GM12878 (cell line): ENCODE data around the gene MGAT1. TPM values are rescaled to one million over a fixed set of nuclear protein-coding genes. Genes with fewer than 3 reads are reported as not detected.

Experiments
- ATAC-seq: fragments of 200-7000 bp; cut with Tn5 transposase; 3 replicates; pipeline ENCODE4 v1.9.1; 2020; ENCODE audit warnings: mild to moderate bottlenecking, moderate library complexity
- BruUV-seq: library from RNA; stranded (reverse); fragments of 400-500 nt; replicated peaks from 2 replicates; lab custom pipeline; 2021; lab: Mats Ljungman, UMichigan
- CTCF ChIA-PET: fragments of 300-600 bp; sonication (Branson Sonifier 250); formaldehyde crosslinking; extraction: SDS; loops from one replicate; lab custom pipeline; 2021; ENCODE audit warnings: inconsistent platforms; lab: Yijun Ruan, JAX
- POLR2A ChIA-PET: fragments of 350-600 bp; formaldehyde crosslinking; extraction: SDS; loops from one replicate; lab custom pipeline; 2021; ENCODE audit warnings: inconsistent platforms; lab: Charles Lee
- RAD21 ChIA-PET: fragments of 300-600 bp; sonication (Branson Sonifier 250); formaldehyde crosslinking; loops from one replicate; lab custom pipeline; 2023; ENCODE audit warnings: antibody characterized with exemption; ENCODE audit not compliant: unreplicated experiment; lab: Charles Lee
- SMC1A ChIA-PET: fragments of 300-600 bp; sonication (Branson Sonifier 250); formaldehyde crosslinking; loops from one replicate; lab custom pipeline; 2023; ENCODE audit not compliant: unreplicated experiment, uncharacterized antibody; lab: Charles Lee
- DNase-seq: peaks from one replicate; pipeline ENCODE4 v3.0.0-alpha.2; 2011; ENCODE audit warnings: low read depth, low spot score
- FAIRE-seq: peaks from 3 replicates; lab custom pipeline; 2011; peaks lifted over from hg19 to GRCh38; lab: Jason Lieb, UNC
- H2AFZ ChIP-seq: 2 replicates; pipeline ENCODE4 v1.6.0; 2011; ENCODE audit warnings: low read depth, low read length, control low read depth; ENCODE audit not compliant: control insufficient read depth
- H3K27ac ChIP-seq: 2 replicates; pipeline ENCODE4 v1.5.1; 2011; ENCODE audit warnings: control low read depth; ENCODE audit not compliant: control insufficient read depth, insufficient read depth
- H3K27me3 ChIP-seq, 2 experiments: replicated peaks in 1 of 2; 2 replicates each; pipeline versions ENCODE4 v1.6.0 to v1.6.1; 2011; ENCODE audit warnings: low read length in 1 of 2; ENCODE audit not compliant: control insufficient read depth in 2 of 2, insufficient read depth in 2 of 2
- H3K36me3 ChIP-seq, 2 experiments: 2 replicates each; pipeline ENCODE4 v1.5.1; 2011; ENCODE audit warnings: low read length in 1 of 2; ENCODE audit not compliant: control insufficient read depth in 2 of 2, insufficient read depth in 2 of 2
- H3K4me1 ChIP-seq: 2 replicates; pipeline ENCODE4 v1.6.1; 2011; ENCODE audit warnings: mild to moderate bottlenecking, low read length, moderate library complexity, mixed read lengths; ENCODE audit not compliant: control insufficient read depth, insufficient read depth
- H3K4me2 ChIP-seq: 2 replicates; pipeline ENCODE4 v1.6.0; 2011; ENCODE audit warnings: control low read depth; ENCODE audit not compliant: control insufficient read depth, insufficient read depth
- H3K4me3 ChIP-seq: fragments of 200-600 bp; sonication (generic); 2 replicates; pipeline ENCODE4 v1.5.1; 2016
- H3K79me2 ChIP-seq: 2 replicates; pipeline ENCODE4 v1.6.0; 2011; ENCODE audit warnings: low read length; ENCODE audit not compliant: control insufficient read depth, insufficient read depth
- H3K9ac ChIP-seq: 2 replicates; pipeline ENCODE4 v1.8.0; 2011; ENCODE audit warnings: low read length, control low read depth, mixed read lengths; ENCODE audit not compliant: control insufficient read depth, insufficient read depth
- H3K9me3 ChIP-seq: replicated peaks from 3 replicates; pipeline ENCODE4 v1.5.1; 2011; ENCODE audit warnings: mild to moderate bottlenecking, low read length; ENCODE audit not compliant: control insufficient read depth, insufficient read depth
- H4K20me1 ChIP-seq: 2 replicates; pipeline ENCODE4 v1.6.0; 2011; ENCODE audit not compliant: control insufficient read depth, insufficient read depth
- FOXK2 ChIP-seq: fragments of 450-650 bp; IDR thresholded peaks from 2 replicates; pipeline ENCODE4 v1.6.1; 2017; ENCODE audit warnings: mild to moderate bottlenecking, moderate library complexity
- IKZF1 ChIP-seq: fragments of 450-650 bp; conservative IDR thresholded peaks from 2 replicates; pipeline ENCODE4 v1.6.1; 2017; ENCODE audit warnings: antibody characterized with exemption, mild to moderate bottlenecking
- IRF4 ChIP-seq: IDR thresholded peaks from 2 replicates; pipeline ENCODE4 v1.6.1; 2011; ENCODE audit warnings: low read depth, low read length
- KAT2A ChIP-seq: conservative IDR thresholded peaks from 2 replicates; pipeline ENCODE4 v1.6.1; 2011; ENCODE audit warnings: low read depth, low read length; ENCODE audit not compliant: control insufficient read depth
- LARP7 ChIP-seq: fragments of 450-650 bp; IDR thresholded peaks from 2 replicates; pipeline ENCODE4 v1.6.1; 2017; ENCODE audit warnings: mild to moderate bottlenecking
- MEF2B ChIP-seq: fragments of 450-650 bp; IDR thresholded peaks from 2 replicates; pipeline ENCODE4 v1.6.1; 2018; ENCODE audit warnings: mild to moderate bottlenecking, moderate library complexity; ENCODE audit not compliant: partially characterized antibody, poor library complexity, severe bottlenecking
- PAX5 ChIP-seq: IDR thresholded peaks from 2 replicates; pipeline ENCODE4 v1.6.1; 2011; ENCODE audit warnings: low read depth, low read length, borderline replicate concordance
- SMARCA5 ChIP-seq: fragments of 450-650 bp; IDR thresholded peaks from 2 replicates; pipeline ENCODE4 v1.6.1; 2017; ENCODE audit warnings: mild to moderate bottlenecking
- ZBED1 ChIP-seq: IDR thresholded peaks from 2 replicates; pipeline ENCODE4 v1.6.1; 2016; ENCODE audit warnings: borderline replicate concordance
- WGBS: methylation state at CpG from one replicate; pipeline ENCODE4 v1.1.6; 2016; ENCODE audit warnings: low lambda C conversion rate; ENCODE audit not compliant: insufficient replicate concordance, insufficient coverage; ENCODE audit errors: missing lambda C conversion rate; 5-methylcytosine and 5-hydroxymethylcytosine counted together
- in situ Hi-C: fragments of 300-500 bp; cut with MboI; formaldehyde crosslinking; loops from 9 replicates; pipeline ENCODE4 v1.14.3; 2018; ENCODE audit warnings: mixed read lengths
- intact Hi-C: fragments of 100-400 bp; cut with micrococcal nuclease; formaldehyde crosslinking; loops from one replicate; pipeline ENCODE4 v1.14.2; 2022; ENCODE audit not compliant: unreplicated experiment
- polyA plus RNA-seq, 11 experiments: library from polyadenylated mRNA; depleted of rRNA in 4 of 11; unstranded in 6 of 11; stranded (reverse) in 5 of 11; fragments of >200 nt; fragmentation: Nextera tagmentation in 4 of 11; fragmentation: Illumina TruSeq in 1 of 11; extraction: Ambion mirVana in 4 of 11; extraction: Trizol in 1 of 11; gene quantifications; 1 replicate in 1 of 11; 2 replicates in 10 of 11; pipeline versions ENCODE4 v1.2.1 to v1.2.3, GENCODE V29; 2011 to 2016; ENCODE audit warnings: inconsistent platforms in 2 of 11, missing spikeins in 2 of 11, low read depth in 1 of 11
- total RNA-seq, 4 experiments: library from RNA; depleted of rRNA in 3 of 4; stranded (reverse); fragments of >200 nt in 3 of 4; fragmentation: Illumina TruSeq in 1 of 4; extraction: Trizol in 1 of 4; gene quantifications; 2 replicates each; pipeline versions ENCODE4 v1.2.1 to v1.2.3, GENCODE V29; 2013 to 2021
- TF ChIP-seq, protein P1 (sequence below): fragments of 450-650 bp; IDR thresholded peaks from 2 replicates; pipeline ENCODE4 v1.6.1; 2016; ENCODE audit warnings: mild to moderate bottlenecking
- TF ChIP-seq, protein P2 (sequence below): IDR thresholded peaks from 2 replicates; pipeline ENCODE4 v1.6.1; 2012; ENCODE audit warnings: improper control_type of control experiment, low read depth, low read length; ENCODE audit not compliant: insufficient replicate concordance

MGAT1 gene
- total and polyA plus RNA-seq, 10 of the 15 experiments (the other 5 are each of a cell fraction or from before 2014, with no cell fraction given) = 3.1 to 88.4 (median 62.7) TPM

DNA sequence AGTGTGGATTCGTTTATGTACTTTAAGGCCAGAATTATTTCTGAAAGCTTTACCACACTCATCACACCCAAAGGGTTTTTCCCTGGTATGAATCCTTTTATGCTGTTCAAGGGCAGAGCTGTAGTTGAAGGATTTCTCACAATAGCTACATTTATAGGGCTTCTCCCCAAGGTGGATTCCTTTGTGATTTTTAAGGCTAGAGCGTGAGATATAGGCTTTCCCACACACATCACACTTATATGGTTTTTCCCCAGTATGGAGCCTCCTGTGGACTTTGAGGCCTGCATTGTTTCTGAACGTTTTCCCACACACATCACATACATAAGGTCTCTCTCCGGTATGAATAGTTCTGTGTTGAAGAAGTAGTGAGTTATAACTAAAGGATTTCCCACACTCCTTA lies 47.2 kb upstream of the MGAT1 start:
- no TSS peak for BruUV-seq
- in situ Hi-C loops = no loop called here
- FAIRE-seq (no peak), ATAC-seq (no peak), DNase-seq (no peak)
- no peaks in the 10 kb centered on the region for H4K20me1 ChIP-seq
- RAD21 ChIA-PET = no interaction called here
- no peak overlapping the region for H3K4me2 ChIP-seq
- intact Hi-C loops = no loop called here
- SMC1A ChIA-PET = interaction anchor here (0.9 to 1.1 kb wide), 3 partner anchors 28 to 301 kb away, joined by 3 read pairs; no protein-coding TSS in a partner anchor
- H3K9me3 ChIP-seq = peaks cover 40% of the 10 kb centered on the region
- no peak overlapping the region for H3K9ac ChIP-seq
- CTCF ChIA-PET = interaction anchor here (0.8 to 2.6 kb wide), 3 partner anchors 8 to 67 kb away, joined by 3 to 6 read pairs (median 3); no protein-coding TSS in a partner anchor
- peak; percentile 67 for TF ChIP-seq MEF2B
- no peak for TF ChIP-seq ZBED1
- peaks cover 12 to 22% of the 10 kb centered on the region in 2 experiments for H3K36me3 ChIP-seq
- H3K27ac ChIP-seq = no peak overlapping the region
- no peaks in the 10 kb centered on the region for H3K27me3 ChIP-seq
- no peaks in the 10 kb centered on the region for H3K79me2 ChIP-seq
- H2AFZ ChIP-seq = no peak overlapping the region
- 72% methylated on average over 4 of the region's 4 CpGs for WGBS
- no peak overlapping the region for H3K4me3 ChIP-seq
- H3K4me1 ChIP-seq = no peaks in the 10 kb centered on the region
- POLR2A ChIA-PET = interaction anchor here (1.0 to 1.1 kb wide), 3 partner anchors 12 to 42 kb away, joined by 3 read pairs; no protein-coding TSS in a partner anchor

DNA sequence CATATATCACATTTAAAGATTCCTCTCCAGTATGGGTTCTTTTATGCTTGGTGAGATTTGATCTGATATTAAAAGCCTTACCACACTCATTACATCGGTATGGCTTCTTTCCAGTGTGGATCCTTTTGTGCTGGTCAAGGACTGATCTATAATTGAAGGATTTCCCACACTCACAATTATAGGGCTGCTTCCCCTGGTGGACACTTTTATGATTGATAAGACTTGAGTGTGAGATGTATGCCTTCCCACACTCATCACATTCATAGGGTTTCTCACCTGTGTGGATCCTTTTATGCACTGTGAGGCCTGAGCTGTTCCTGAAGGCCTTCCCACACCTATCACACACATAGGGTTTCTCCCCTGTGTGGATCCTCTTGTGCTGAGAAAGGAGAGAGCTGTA lies 46.3 kb upstream of the MGAT1 start:
- Histone ChIP-seq H3K27ac (no peak overlapping the region), H3K36me3 (peaks cover 12 to 22% of the 10 kb centered on the region in 2 experiments), H3K9me3 (peaks cover 40% of the 10 kb centered on the region), H3K79me2 (no peaks in the 10 kb centered on the region), H4K20me1 (no peaks in the 10 kb centered on the region), H3K4me1 (no peaks in the 10 kb centered on the region), H3K9ac (no peak overlapping the region), H3K4me2 (no peak overlapping the region), H3K27me3 (no peaks in the 10 kb centered on the region), H3K4me3 (no peak overlapping the region), H2AFZ (no peak overlapping the region)
- ChIA-PET CTCF (interaction anchor here (1.2 kb wide), 1 partner anchor 64 kb away, joined by 3 read pairs; no protein-coding TSS in a partner anchor), SMC1A (no interaction called here), RAD21 (no interaction called here), POLR2A (interaction anchor here (1.1 kb wide), 1 partner anchor 41 kb away, joined by 3 read pairs; no protein-coding TSS in a partner anchor)
- no peak for ATAC-seq
- no peak for DNase-seq
- in situ Hi-C loops = no loop called here
- 96% methylated on average over 1 of the region's 1 CpG for WGBS
- FAIRE-seq = no peak
- intact Hi-C loops = no loop called here
- no TSS peak for BruUV-seq
- TF ChIP-seq FOXK2 (no peak), PAX5 (no peak), KAT2A (no peak), IKZF1 (no peak), LARP7 (no peak), SMARCA5 (no peak), IRF4 (no peak)
- TF ChIP-seq, protein P1, sequence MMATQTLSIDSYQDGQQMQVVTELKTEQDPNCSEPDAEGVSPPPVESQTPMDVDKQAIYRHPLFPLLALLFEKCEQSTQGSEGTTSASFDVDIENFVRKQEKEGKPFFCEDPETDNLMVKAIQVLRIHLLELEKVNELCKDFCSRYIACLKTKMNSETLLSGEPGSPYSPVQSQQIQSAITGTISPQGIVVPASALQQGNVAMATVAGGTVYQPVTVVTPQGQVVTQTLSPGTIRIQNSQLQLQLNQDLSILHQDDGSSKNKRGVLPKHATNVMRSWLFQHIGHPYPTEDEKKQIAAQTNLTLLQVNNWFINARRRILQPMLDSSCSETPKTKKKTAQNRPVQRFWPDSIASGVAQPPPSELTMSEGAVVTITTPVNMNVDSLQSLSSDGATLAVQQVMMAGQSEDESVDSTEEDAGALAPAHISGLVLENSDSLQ = no peak
- TF ChIP-seq, protein P2, sequence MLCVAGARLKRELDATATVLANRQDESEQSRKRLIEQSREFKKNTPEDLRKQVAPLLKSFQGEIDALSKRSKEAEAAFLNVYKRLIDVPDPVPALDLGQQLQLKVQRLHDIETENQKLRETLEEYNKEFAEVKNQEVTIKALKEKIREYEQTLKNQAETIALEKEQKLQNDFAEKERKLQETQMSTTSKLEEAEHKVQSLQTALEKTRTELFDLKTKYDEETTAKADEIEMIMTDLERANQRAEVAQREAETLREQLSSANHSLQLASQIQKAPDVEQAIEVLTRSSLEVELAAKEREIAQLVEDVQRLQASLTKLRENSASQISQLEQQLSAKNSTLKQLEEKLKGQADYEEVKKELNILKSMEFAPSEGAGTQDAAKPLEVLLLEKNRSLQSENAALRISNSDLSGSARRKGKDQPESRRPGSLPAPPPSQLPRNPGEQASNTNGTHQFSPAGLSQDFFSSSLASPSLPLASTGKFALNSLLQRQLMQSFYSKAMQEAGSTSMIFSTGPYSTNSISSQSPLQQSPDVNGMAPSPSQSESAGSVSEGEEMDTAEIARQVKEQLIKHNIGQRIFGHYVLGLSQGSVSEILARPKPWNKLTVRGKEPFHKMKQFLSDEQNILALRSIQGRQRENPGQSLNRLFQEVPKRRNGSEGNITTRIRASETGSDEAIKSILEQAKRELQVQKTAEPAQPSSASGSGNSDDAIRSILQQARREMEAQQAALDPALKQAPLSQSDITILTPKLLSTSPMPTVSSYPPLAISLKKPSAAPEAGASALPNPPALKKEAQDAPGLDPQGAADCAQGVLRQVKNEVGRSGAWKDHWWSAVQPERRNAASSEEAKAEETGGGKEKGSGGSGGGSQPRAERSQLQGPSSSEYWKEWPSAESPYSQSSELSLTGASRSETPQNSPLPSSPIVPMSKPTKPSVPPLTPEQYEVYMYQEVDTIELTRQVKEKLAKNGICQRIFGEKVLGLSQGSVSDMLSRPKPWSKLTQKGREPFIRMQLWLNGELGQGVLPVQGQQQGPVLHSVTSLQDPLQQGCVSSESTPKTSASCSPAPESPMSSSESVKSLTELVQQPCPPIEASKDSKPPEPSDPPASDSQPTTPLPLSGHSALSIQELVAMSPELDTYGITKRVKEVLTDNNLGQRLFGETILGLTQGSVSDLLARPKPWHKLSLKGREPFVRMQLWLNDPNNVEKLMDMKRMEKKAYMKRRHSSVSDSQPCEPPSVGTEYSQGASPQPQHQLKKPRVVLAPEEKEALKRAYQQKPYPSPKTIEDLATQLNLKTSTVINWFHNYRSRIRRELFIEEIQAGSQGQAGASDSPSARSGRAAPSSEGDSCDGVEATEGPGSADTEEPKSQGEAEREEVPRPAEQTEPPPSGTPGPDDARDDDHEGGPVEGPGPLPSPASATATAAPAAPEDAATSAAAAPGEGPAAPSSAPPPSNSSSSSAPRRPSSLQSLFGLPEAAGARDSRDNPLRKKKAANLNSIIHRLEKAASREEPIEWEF = no peak
